Stimulated activated CD4-positive, alpha-beta T cell treated with anti-CD3 and anti-CD28 coated beads, Interleukin-4, amount 100 ng/mL, for 1 hour (primary cell): Measurements from ENCODE around the gene MORN1.
A peak's percentile ranks its signal among the peaks of the same experiment; 100 is the strongest.
"Not testable (repeated sequence)": the region's sequence is repeated elsewhere in the genome, so short reads cannot be mapped to it uniquely, and the experiment has no call there.

Experiments used
- DNase-seq: peaks from one replicate; pipeline ENCODE4 v3.0.0-alpha.2; 2020

MORN1 gene

GRCh38 chr1:2391041-2391930 is at the start of gene MORN1, which contains the start of gene RER1:
Gene MORN1 (minus strand): TSS chr1:2391554. CDS start chr1:2391533, 21 bp downstream.
Gene RER1 (plus strand): TSS chr1:2391841. CDS start chr1:2395791, 3,950 bp downstream.
- peak; percentile 99 for DNase-seq

GRCh38 chr1:2440346-2440745 is 49.0 kb upstream of the MORN1 start:
- not testable (repeated sequence) for DNase-seq

GRCh38 chr1:2439369-2439768 is 48.0 kb upstream of the MORN1 start:
- DNase-seq, result no peak

GRCh38 chr1:2438641-2439040 is 47.3 kb upstream of the MORN1 start:
- DNase-seq, result no peak

- no peak for DNase-seq
Measured at GRCh38 chr1:2438038-2438437, 46.7 kb upstream of the MORN1 start.

GRCh38 chr1:2437617-2438016 is 46.3 kb upstream of the MORN1 start:
- DNase-seq, result no peak

- DNase-seq, result no peak
Measured at GRCh38 chr1:2436876-2437275, 45.5 kb upstream of the MORN1 start.

- no peak for DNase-seq
Measured at GRCh38 chr1:2435746-2436355, 44.5 kb upstream of the MORN1 start.

- no peak for DNase-seq
Measured at GRCh38 chr1:2435091-2435490, 43.7 kb upstream of the MORN1 start.

- no peak for DNase-seq
Measured at GRCh38 chr1:2433936-2434655, 42.7 kb upstream of the MORN1 start.

GRCh38 chr1:2433196-2433595 is 41.8 kb upstream of the MORN1 start:
- DNase-seq, result no peak

GRCh38 chr1:2432441-2432844 is 41.1 kb upstream of the MORN1 start:
- DNase-seq, result no peak

GRCh38 chr1:2431518-2431917 is 40.2 kb upstream of the MORN1 start:
- DNase-seq, result no peak

GRCh38 chr1:2431103-2431502 is 39.7 kb upstream of the MORN1 start:
- DNase-seq, result no peak

- no peak for DNase-seq
Measured at GRCh38 chr1:2430592-2430973, 39.2 kb upstream of the MORN1 start.

GRCh38 chr1:2429780-2430591 is 38.6 kb upstream of the MORN1 start:
- no peak for DNase-seq

GRCh38 chr1:2428490-2428889 is 37.1 kb upstream of the MORN1 start:
- no peak for DNase-seq

GRCh38 chr1:2427976-2428375 is 36.6 kb upstream of the MORN1 start:
- DNase-seq, result no peak

GRCh38 chr1:2427051-2427450 is 35.7 kb upstream of the MORN1 start:
- DNase-seq, result no peak

- DNase-seq, result no peak
Measured at GRCh38 chr1:2426540-2426939, 35.2 kb upstream of the MORN1 start.

- DNase-seq, result no peak
Measured at GRCh38 chr1:2425892-2426291, 34.5 kb upstream of the MORN1 start.

- DNase-seq, result no peak
Measured at GRCh38 chr1:2422523-2422922, 31.2 kb upstream of the MORN1 start.

GRCh38 chr1:2419416-2419815 is 28.1 kb upstream of the MORN1 start:
- DNase-seq, result no peak
